Epithelial cell of esophagus (primary cell): ENCODE data around the gene RNF213.

ENCODE experiments used
- DNase-seq: peaks from one replicate; pipeline ENCODE4 v3.0.0; 2010; ENCODE audit warnings: low read depth
- H3K4me3 ChIP-seq: 2 replicates; pipeline ENCODE4 v1.5.1; 2011; ENCODE audit warnings: mild to moderate bottlenecking, low read length, control low read depth
- CTCF ChIP-seq: IDR thresholded peaks from 2 replicates; pipeline ENCODE4 v1.5.1; 2011; ENCODE audit warnings: low read depth, mild to moderate bottlenecking, low read length, control low read depth, inconsistent platforms; ENCODE audit not compliant: insufficient read depth; ENCODE audit errors: missing control alignments

The RNF213 gene

GRCh38 chr17:80352216-80352895 lies 91.7 kb downstream of the RNF213 start:
- DNase-seq: no peak
- no peak for TF ChIP-seq CTCF
- no peak overlapping the region for H3K4me3 ChIP-seq

- TF ChIP-seq CTCF: no peak
- no peak for DNase-seq
These were observed 92.5 kb downstream of the RNF213 start for GRCh38 chr17:80352991-80353665.

GRCh38 chr17:80353718-80354275 lies 93.1 kb downstream of the RNF213 start:
- TF ChIP-seq CTCF: no peak
- H3K4me3 ChIP-seq: no peak overlapping the region
- DNase-seq: no peak

More at GRCh38 chr17:80352991-80353665, 92.5 kb downstream of the RNF213 start:
- no peak overlapping the region for H3K4me3 ChIP-seq

GRCh38 chr17:80354336-80354735 lies 93.7 kb downstream of the RNF213 start:
- DNase-seq: no peak
- TF ChIP-seq CTCF: no peak
- no peak overlapping the region for H3K4me3 ChIP-seq

- H3K4me3 ChIP-seq: no peak overlapping the region
- TF ChIP-seq CTCF: no peak
- DNase-seq: no peak
These were observed 95.7 kb downstream of the RNF213 start for GRCh38 chr17:80356231-80356856.

GRCh38 chr17:80358131-80358530 lies 97.5 kb downstream of the RNF213 start:
- TF ChIP-seq CTCF: no peak
- H3K4me3 ChIP-seq: no peak overlapping the region
- no peak for DNase-seq

- H3K4me3 ChIP-seq: no peak overlapping the region
- no peak for TF ChIP-seq CTCF
- no peak for DNase-seq
These were observed 98.2 kb downstream of the RNF213 start for GRCh38 chr17:80358861-80359260.
